ENCODE results near the gene FSD1L. TPM values are rescaled to one million over a fixed set of nuclear protein-coding genes. Genes with fewer than 3 reads are reported as not detected.

The FSD1L gene
- total RNA-seq, 3 donors from 2014 or later, result 7.8 to 9.9 (median 9.9) TPM

- no peaks in the 10 kb centered on the region for H3K36me3 ChIP-seq (ENCODE audit: low read depth)
- intact Hi-C loops (cut with DNase I, micrococcal nuclease), result no loop called here
- no peak for TF ChIP-seq CTCF (IDR thresholded peaks at IDR 0.05)
- H3K4me1 ChIP-seq (ENCODE audit: low read depth), result no peaks in the 10 kb centered on the region
- DNase-seq (no peak), ATAC-seq (no peak)
- no peaks in the 10 kb centered on the region for H3K9me3 ChIP-seq
- no peak overlapping the region for H3K4me3 ChIP-seq
Observed at GRCh38 chr9:105406369-105406768, 41.5 kb upstream of the FSD1L start.

- ATAC-seq (peak; percentile 65), DNase-seq (peak in 1 of 3 donors; percentile 56)
- Histone ChIP-seq H3K4me3 (no peak overlapping the region), H3K9me3 (peaks cover 3% of the 10 kb centered on the region), H3K36me3 (ENCODE audit: low read depth) (no peaks in the 10 kb centered on the region), H3K4me1 (ENCODE audit: low read depth) (peaks cover 9% of the 10 kb centered on the region)
- intact Hi-C loops (cut with DNase I, micrococcal nuclease), result loop anchor here (10.0 kb wide), 3 partner anchors 229 to 489 kb away; partner anchors contain the start of gene ABCA1 (in 1 of the 2)
- no peak for TF ChIP-seq CTCF (IDR thresholded peaks at IDR 0.05)
Observed at GRCh38 chr9:105413525-105413924, 34.3 kb upstream of the FSD1L start.

GRCh38 chr9:105414947-105415661 is 32.7 kb upstream of the FSD1L start:
- Histone ChIP-seq H3K4me1 (ENCODE audit: low read depth) (peaks cover 9% of the 10 kb centered on the region), H3K9me3 (peaks cover 3% of the 10 kb centered on the region), H3K4me3 (no peak overlapping the region), H3K36me3 (ENCODE audit: low read depth) (no peaks in the 10 kb centered on the region)
- intact Hi-C loops (cut with DNase I, micrococcal nuclease), result loop anchor here (10.0 kb wide), 3 partner anchors 230 to 490 kb away; partner anchors contain the start of gene ABCA1 (in 1 of the 2)
- ATAC-seq, result peak; percentile 75
- DNase-seq, result peak in 1 of 3 donors; percentile 79
- TF ChIP-seq CTCF (IDR thresholded peaks at IDR 0.05), result peak; percentile 59

GRCh38 chr9:105415662-105415980 is 32.2 kb upstream of the FSD1L start:
- H3K36me3 ChIP-seq (ENCODE audit: low read depth), result no peaks in the 10 kb centered on the region
- no peak overlapping the region for H3K4me3 ChIP-seq
- H3K9me3 ChIP-seq, result peaks cover 3% of the 10 kb centered on the region
- no peak for DNase-seq
- peaks cover 9% of the 10 kb centered on the region for H3K4me1 ChIP-seq (ENCODE audit: low read depth)
- ATAC-seq, result no peak
- no peak for TF ChIP-seq CTCF (IDR thresholded peaks at IDR 0.05)
- intact Hi-C loops (cut with DNase I, micrococcal nuclease), result loop anchor here (10.0 kb wide), 3 partner anchors 231 to 491 kb away; partner anchors contain the start of gene ABCA1 (in 1 of the 2)

GRCh38 chr9:105416840-105417239 is 31.0 kb upstream of the FSD1L start:
- Histone ChIP-seq H3K4me3 (no peak overlapping the region), H3K9me3 (no peaks in the 10 kb centered on the region), H3K4me1 (ENCODE audit: low read depth) (peaks cover 9% of the 10 kb centered on the region), H3K36me3 (ENCODE audit: low read depth) (no peaks in the 10 kb centered on the region)
- intact Hi-C loops (cut with DNase I, micrococcal nuclease), result loop anchor here (10.0 kb wide), 3 partner anchors 232 to 492 kb away; partner anchors contain the start of gene ABCA1 (in 1 of the 2)
- peak; percentile 29 for ATAC-seq
- no peak for DNase-seq
- no peak for TF ChIP-seq CTCF (IDR thresholded peaks at IDR 0.05)
